Islet of Langerhans (tissue), 1 donor: ENCODE results near the gene CLCN1.

Experiments
- FAIRE-seq: peaks from one replicate; lab custom pipeline; 2011; peaks lifted over from hg19 to GRCh38; lab: Jason Lieb, UNC

The CLCN1 gene

DNA sequence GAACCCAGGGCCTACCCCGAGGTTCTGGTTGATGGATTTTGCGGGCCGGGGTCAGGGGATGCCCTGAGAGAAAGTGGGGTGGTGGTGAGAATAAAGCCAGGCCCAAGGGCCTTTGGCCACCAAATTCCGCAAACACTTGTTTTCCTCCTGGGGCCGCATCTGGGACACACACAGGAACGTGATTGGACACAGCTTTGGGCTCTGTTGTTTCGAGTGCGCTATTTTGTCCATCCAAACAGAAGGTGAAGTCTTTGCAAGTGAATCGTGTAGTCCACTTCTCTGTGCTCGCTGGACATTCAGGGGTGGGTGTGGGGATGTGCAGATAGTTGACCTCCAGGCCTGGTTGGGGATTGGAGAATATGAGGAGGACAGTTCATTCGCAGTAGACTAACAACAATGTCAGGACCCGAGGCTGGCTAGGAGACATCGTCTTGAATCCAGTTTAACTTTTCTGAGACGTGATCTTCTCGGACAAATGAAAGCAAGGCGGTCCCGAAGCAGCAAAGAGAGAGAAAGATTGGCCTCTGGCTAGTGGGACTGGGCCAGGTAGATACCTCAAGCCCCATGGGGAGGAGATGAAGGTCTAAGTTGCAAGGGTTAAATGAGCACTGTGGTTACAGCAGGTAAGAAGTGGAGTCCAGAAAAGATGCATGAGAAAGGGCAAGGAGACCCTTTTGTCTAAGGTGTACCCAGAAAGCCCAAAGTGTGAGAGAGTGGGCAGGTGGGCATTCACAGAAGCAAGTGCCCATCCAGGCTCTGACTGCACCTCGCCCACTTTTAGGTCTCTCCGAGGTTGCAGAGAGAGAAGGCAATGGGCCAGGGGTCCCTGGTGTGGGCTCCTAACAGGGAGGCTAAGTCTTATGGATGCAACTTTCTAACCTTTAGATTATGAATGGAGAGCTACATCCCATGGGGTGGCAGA, 47.4 kb downstream of the CLCN1 start:
- FAIRE-seq, result no peak

DNA sequence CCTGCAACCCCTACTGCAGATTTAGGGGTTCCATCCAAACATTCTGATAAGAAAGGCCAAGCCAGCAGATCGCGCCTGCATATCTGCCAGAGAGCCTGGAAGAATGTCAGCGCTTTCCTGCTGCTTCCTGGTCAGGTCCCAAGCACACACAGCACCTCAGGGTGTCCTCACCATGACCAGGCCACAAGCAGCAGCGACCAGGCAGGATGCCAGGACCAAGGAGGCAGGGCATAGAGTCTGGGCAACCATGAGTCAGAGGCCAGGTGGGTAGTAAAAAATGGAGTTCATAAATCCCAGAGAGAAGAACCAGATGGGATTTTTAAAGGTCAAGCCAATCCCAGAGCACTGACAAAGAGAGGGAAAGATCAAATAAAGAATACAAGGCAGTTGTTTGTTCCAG, 52.1 kb downstream of the CLCN1 start:
- FAIRE-seq, result no peak

DNA sequence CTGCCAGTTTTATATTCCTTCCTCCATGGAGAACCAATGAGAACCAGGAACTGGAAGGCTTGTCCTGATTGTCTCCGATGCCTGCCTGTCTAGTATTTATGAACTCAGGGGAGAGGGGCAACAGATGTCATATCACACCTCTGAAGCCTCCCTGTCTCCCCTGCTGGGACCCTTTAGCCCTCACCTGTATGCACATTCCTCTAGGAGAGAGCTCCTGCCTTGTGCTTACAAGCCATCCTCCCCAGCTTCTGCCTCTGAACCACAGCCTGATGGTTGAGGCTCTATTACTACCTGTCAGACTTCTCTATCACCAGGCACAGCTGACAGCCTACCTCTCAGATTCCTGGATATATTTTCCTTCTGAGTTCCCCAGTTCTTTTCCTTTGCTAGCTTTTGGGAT, 52.5 kb downstream of the CLCN1 start:
- no peak for FAIRE-seq

DNA sequence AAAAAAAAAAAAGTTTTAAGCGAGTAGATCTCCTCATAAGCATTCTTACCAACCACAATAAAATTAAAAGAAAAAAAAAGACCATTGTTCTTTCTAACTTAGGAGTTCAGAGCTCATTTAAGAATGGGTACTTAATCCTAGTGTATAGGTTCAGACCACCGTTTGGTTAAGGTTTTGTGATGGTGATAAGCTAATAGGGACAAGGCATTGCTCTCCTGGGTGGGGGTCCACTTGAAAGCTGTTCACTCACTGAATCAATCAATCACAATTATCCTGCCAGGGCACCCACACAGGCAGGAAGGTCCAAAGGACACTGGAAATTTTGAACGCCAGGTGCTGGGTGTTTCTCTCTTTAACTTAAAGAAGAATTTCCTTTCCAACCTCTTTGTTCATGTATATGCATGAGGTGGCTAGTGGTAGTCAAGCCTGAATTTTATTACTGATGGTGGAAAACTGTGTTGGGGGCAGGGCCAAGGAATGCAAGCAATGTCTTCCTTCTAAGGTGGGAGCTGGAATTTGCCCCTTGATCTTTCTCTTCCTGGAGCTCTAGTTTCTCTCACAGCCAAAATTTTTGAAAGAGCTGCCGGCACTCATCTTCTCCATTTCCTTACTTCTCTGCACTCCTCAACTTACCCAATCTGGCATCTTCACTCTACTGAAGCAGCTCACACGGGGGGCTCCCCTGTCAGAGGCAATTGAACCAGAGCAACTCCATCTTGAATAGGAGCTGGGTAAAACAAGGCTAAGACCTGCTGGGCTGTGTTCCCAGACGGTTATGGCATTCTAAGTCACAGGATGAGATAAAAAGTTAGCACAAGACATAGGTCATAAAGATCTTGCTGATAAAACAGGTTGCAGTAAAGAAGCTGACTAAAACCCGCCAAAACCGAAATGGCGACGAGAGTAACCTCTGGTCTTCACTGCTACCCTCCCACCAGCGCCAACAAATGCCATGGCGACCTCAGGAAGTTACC, 54.1 kb downstream of the CLCN1 start:
- FAIRE-seq, result no peak

DNA sequence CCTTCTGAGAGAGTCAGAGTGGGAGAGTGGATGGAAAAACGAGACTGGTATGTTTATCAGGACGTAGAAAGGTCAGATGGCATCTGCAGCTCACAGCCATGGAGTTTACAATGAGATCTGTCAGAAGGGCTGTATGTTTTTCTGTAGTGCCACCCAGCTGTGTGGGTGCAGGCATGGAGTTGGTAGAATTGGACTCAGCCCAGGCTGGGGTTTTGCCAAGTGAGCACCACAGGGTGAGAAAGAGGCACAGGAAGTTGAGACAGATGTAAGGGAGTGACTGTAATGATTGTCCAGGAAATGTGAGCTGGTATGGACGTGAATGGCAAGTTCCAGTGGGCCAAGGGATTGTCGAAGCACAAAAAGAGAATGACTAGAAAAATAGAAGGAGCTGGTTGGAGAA, 56.2 kb downstream of the CLCN1 start:
- FAIRE-seq, result no peak

DNA sequence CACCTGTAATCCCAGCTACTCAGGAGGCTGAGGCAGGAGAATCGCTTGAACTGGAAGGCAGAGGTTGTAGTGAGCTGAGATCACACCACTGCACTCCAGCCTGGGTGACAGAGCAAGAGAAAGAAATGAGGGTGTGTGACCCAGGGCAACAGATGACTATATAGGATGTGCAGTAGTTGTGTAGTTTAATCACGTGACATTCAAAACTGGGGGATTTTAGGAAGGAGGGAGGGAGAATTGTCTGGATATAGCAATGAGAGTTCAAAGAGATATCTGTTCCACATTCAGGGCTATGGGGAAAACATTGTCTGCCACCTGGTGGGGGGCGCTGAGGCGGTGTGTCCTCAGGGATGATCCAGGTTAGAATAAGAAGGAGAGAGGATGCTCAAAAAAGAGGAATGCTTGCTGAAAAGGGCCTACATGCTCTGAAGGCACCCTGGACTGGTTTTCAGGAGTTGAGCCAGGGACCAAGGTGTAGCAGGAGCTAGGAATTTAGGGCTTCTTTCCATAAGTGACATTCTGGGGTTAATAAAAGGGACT, 57.4 kb downstream of the CLCN1 start:
- FAIRE-seq, result no peak

DNA sequence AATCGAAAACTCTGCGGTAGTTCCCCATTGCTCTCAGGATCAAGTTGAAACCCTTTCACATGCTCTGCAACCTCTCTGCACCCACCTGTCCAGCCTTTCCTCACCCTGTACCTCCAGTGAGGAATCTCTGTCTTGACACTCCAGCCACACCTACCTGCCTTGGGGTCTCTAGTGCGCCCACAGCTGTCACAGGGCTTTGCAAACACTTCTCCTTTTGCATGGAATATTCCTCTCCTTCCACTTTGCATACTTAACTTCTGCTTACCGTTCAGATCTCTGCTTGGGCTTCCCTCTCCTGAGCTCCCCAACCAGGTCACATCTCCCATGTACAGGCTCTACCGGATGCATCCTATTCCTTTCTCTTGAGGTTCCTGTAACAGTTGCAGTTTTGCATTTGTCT, 58.6 kb downstream of the CLCN1 start:
- FAIRE-seq, result no peak

DNA sequence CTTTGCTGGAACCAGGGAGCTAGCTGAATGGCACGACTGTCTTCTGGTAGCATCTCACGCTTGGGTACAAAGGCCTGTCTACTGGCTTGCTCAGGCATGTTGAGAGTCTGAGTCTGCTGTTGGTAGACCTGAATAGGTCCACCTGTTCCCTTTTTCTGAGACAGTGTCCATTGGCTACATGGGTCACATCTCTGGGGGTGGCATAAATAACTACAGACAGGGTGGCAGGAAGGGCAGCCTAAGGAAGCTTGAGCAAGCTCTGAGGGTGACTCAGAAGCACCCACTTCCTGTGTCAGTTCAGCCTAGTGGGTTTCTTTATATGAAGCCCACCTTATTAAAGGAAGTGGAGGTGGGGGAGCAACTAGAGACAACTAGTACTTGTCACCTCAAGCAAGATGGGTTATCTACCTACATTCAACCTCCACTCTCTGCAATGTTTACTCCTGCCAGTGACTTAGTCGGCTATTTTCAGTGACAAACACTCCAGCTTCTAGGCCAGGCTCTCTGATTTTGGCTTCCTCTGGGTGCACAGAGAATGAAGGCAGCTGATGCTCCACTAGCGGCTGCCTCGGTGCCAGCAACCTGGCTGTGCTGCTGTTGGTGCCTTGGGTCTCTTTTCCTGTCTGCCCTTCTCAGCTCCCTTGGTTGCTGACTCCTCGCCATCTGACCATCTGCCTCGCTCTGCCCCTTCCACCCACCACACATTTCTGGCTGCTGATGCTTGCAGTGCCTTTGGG, 59.6 kb downstream of the CLCN1 start:
- no peak for FAIRE-seq

DNA sequence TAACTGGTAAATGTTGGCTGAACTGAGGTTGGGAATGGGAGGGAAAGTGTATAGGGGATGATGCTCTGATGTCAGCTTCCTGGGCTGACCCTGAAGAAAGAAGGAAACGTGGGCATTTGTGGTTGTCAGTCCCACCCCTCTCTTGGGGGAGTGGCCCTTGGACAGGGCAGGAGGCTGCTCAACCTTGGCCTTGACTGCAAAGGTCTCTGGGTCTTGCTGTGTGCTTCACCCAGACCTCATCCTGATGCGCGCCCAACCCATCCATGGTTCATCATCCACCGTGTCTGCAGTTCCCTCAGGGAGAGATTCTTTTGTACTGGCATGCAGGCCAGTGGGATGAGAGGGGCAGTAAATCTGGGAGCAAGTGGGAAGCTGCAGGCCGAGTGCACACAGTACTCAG, 60.5 kb downstream of the CLCN1 start:
- no peak for FAIRE-seq

DNA sequence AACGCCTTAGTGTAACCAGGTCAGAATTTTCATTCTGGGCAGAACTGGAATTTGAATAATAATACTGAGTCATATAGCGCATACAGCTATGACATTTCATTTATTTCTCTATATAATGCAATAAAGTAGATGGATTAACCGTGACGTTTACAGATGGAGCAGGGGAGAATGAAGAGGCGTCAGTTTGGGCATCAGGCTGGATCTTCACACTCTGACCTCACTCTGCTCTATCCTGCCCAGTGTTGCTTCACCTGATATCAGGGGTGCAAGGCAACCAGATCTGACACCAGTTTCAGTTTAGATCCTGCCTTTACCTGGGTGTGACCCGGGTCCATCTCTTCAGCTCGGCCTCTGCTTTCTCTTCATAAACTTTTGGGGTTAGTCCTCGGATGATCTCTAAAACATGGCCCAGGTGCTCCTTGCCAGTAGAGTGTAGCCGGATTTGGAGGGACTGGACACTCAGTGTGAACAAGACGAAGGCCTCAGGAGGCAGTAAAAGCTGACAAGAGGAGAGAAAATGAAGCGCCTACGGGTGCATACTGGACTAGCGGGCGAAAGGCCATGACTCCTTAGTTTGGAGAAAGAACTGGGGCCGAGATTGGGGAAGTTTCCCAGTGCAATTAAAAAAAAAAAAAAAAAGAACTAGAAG, 63.8 kb downstream of the CLCN1 start:
- no peak for FAIRE-seq

DNA sequence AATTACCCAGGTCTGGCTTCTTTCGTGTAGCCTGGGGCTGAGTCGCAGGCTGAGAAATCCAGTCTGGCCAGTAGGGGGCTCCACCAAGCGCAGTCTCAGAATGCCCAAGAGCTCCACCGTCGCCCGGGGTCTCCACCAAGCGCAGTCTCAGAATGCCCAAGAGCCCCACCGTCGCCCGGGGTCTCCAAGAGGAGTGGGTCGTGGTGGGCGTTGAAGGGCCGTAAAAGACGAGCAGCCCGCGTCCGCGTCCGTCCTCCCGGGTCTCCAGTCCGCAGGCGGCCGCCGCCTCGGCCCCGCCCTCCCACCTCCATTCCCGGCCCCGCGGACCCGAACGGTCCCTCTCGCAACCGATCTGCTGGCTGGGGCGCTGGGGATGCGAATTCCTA, 64.3 kb downstream of the CLCN1 start:
- no peak for FAIRE-seq

DNA sequence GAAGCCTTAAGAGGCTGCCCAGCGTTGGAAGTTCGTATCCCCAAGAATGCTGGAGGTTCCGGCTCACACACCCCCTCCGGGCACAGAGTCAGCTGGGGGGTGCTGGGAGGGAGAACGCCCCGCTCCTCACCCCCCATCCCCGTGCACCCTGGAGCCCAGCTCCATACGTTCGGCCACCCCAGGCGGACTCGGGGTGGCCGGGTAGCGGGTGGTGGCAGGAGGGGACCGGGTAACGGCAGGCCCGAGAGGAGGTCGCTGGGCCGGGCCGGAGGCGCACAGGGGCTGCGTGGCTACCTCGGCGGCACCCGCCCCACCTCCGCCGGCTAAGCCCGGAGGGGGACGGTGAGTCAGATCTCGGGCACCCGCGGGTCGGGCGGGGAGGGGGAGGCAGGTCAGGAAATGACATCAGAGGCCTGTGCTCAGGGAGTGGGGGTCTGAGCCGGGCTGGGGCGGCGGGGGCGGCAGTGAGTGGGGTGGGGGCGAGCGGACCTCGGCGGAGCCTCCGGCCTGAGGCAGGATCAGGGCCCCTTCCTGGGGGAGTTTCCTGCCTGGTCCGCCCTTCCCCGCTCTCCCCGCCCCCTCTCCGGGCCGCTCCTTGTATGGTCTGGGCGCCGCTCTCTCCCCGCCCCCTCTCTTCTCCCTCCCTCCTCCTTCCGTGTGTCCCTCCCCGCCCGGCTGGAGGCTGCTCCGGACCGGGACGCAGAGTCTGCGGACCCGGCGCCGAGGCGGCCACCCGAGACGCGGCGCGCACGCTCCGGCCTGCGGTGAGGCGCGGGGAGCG, 64.9 kb downstream of the CLCN1 start, which contains the start of gene ZYX:
TSS of gene ZYX (plus strand) at position 700 of the 781 bp plus-strand sequence. CDS start 227 bp downstream, outside the sequence.
- FAIRE-seq, result no peak

DNA sequence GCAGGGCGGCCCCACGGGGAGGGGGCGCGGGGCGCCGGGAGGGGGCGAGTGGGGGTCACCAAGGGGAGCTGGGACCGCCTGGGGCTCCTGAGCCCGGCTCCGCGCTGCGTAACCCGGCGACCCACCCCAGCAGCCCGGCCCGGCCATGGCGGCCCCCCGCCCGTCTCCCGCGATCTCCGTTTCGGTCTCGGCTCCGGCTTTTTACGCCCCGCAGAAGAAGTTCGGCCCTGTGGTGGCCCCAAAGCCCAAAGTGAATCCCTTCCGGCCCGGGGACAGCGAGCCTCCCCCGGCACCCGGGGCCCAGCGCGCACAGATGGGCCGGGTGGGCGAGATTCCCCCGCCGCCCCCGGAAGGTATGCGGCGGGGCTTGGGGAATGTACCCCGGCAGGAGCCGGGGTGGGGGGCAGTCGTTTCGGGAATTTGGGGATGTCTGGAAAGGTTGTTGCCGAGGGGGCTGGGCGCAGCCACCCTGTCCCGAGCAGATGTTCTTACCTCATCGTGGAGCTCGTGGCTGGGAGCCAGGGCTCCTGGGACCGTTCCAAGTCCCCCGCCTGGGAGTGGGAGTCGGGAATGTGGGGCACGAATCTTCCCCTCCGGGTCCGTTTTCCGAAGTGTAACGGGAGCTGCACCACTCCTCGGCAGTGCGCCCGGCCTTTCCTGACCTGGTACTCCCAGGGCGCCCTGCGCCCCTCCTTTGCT, 65.7 kb downstream of the CLCN1 start:
- no peak for FAIRE-seq

DNA sequence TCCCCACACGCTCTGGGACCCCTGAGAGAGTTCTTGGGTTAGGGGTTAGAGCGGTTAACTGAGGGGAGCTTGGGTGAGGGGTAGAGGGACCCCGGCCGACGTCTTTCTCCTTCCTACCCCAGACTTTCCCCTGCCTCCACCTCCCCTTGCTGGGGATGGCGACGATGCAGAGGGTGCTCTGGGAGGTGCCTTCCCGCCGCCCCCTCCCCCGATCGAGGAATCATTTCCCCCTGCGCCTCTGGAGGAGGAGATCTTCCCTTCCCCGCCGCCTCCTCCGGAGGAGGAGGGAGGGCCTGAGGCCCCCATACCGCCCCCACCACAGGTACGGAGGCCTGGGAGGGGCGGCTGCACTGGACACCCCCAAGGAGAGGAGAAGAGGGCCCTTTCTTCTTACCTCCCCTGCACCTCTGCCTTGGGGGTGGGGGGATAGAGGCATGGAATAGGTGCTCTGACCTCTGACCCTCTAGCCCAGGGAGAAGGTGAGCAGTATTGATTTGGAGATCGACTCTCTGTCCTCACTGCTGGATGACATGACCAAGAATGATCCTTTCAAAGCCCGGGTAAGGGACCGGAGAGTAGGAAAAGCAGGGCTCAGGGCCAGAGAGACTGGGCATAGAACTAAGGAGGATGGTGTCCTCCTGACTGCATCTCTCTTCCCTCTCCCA, 66.3 kb downstream of the CLCN1 start:
- FAIRE-seq, result no peak

DNA sequence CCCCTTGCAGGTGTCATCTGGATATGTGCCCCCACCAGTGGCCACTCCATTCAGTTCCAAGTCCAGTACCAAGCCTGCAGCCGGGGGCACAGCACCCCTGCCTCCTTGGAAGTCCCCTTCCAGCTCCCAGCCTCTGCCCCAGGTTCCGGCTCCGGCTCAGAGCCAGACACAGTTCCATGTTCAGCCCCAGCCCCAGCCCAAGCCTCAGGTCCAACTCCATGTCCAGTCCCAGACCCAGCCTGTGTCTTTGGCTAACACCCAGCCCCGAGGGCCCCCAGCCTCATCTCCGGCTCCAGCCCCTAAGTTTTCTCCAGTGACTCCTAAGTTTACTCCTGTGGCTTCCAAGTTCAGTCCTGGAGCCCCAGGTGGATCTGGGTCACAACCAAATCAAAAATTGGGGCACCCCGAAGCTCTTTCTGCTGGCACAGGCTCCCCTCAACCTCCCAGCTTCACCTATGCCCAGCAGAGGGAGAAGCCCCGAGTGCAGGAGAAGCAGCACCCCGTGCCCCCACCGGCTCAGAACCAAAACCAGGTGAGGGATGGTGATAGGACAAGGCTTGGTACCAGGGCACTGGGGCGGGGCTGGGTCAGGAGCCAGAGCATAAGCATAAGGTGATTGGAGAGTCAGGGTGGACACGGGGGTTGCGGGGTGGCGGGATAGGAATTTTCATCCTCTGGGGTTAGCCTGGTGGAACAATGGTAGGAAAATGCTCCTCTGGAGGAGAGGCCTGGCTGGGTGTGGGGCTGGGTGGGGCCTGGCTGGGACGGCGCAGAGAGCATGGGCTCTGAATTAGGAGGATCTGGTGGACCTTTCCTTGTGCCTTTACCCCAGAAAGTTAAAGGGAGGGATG, 67.1 kb downstream of the CLCN1 start:
- FAIRE-seq, result no peak

DNA sequence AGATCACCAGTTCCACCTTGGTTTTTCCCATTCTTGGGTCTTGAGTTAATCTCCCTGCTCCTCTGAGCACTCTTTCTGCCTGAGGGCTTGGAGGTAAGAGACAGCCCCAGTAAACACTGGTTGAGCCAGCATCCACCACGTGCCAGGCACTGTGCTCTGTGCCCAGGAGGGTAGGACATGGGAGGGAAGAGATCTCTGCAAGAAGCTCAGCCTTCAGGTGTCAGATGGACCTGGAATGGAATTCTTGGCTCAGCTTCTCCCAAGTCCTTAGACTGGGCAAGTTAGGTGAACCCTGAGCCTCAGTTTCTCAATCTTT, 67.7 kb downstream of the CLCN1 start:
- FAIRE-seq, result no peak

DNA sequence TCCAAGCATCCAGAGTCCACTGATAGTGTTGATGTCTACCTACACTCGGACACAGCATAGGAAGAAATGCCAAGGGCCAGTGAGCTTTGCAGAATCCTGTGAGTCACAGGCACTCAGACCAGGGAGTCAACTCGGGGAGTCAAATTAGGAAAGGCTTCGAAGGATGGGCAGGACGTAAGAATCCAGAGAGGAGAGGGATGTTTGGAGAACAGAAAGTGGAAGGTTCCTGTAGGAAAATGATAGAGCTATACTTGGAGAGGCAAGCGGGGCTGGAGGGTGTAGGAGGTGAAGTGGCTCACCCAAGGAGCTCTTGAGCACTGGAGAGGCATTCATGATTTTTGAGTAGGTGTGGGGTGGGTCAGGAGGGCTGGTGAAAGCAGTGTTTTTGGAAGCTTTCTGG, 68.2 kb downstream of the CLCN1 start:
- FAIRE-seq, result no peak
